Transverse colon (tissue), 4 donors: Measurements from ENCODE around the gene SPATA25. TPM values are rescaled to one million over a fixed set of nuclear protein-coding genes. Genes with fewer than 3 reads are reported as not detected.

Source experiments
- DNase-seq: peaks from one replicate; pipeline ENCODE4 v3.0.0-alpha.2; 2019
- H3K27ac ChIP-seq, 4 donors: fragments of 200-600 bp; sonication (generic); 2 replicates each; pipeline ENCODE4 v1.5.1; 2016 to 2018; ENCODE audit warnings: inconsistent platforms in 4 of 4
- H3K27me3 ChIP-seq: fragments of 200-600 bp; sonication (generic); 2 replicates; pipeline ENCODE4 v1.5.1; 2017; ENCODE audit warnings: inconsistent platforms
- H3K36me3 ChIP-seq, 4 donors: fragments of 200-600 bp; sonication (generic); 2 replicates each; pipeline ENCODE4 v1.5.1; 2017 to 2019; ENCODE audit warnings: inconsistent platforms in 4 of 4
- H3K4me1 ChIP-seq, 4 donors: fragments of 200-600 bp; sonication (generic); 2 replicates each; pipeline ENCODE4 v1.5.1; 2017 to 2020; ENCODE audit warnings: inconsistent platforms in 4 of 4
- H3K4me3 ChIP-seq, 4 donors: fragments of 200-600 bp; sonication (generic); 1 replicate in 1 of 4; 2 replicates in 3 of 4; pipeline versions ENCODE4 v1.5.1 to v1.6.1; 2017 to 2019; ENCODE audit warnings: inconsistent platforms in 4 of 4
- H3K9me3 ChIP-seq, 2 donors: fragments of 200-600 bp; sonication (generic); 2 replicates each; pipeline ENCODE4 v1.5.1; 2017 to 2019; ENCODE audit warnings: inconsistent platforms in 2 of 2
- EP300 ChIP-seq: sonication (generic); formaldehyde crosslinking; IDR thresholded peaks from one replicate; pipeline ENCODE4 v1.6.1; 2017; ENCODE audit warnings: antibody characterized with exemption, low read depth
- POLR2A ChIP-seq: fragments of 450-650 bp; IDR thresholded peaks from one replicate; pipeline ENCODE4 v1.6.1; 2016; ENCODE audit warnings: antibody characterized with exemption, mild to moderate bottlenecking, moderate library complexity
- POLR2AphosphoS5 ChIP-seq, 3 donors: sonication (generic); formaldehyde crosslinking; IDR thresholded peaks; one replicate each; pipeline ENCODE4 v1.6.1; 2016; ENCODE audit warnings: antibody characterized with exemption in 3 of 3
- WGBS, 2 donors: methylation state at CpG; one replicate each; pipeline ENCODE4 v1.1.5; 2018; ENCODE audit warnings: low coverage in 1 of 2; 5-methylcytosine and 5-hydroxymethylcytosine counted together
- in situ Hi-C, 4 donors: fragments of 200-750 bp; cut with MboI; loops; one replicate each; pipeline versions ENCODE4 v1.15.0 to v1.15.1; 2017; ENCODE audit warnings: low sequenced_read_pairs in 3 of 4, low pct_ligation_motif_present in 1 of 4, low pct_unique_long_range_greater_than_20kb in 1 of 4
- intact Hi-C: fragments of 100-400 bp; cut with DNase I; formaldehyde crosslinking; loops from one replicate; pipeline ENCODE4 v1.15.1; 2023; ENCODE audit warnings: low total_unique reads
- total RNA-seq, 4 donors: library from RNA; depleted of rRNA; stranded (reverse); fragments of >200 nt; gene quantifications; one replicate each; pipeline ENCODE4 v1.1.0, GENCODE V29; 2016
- TF ChIP-seq, protein P1 (sequence below), 5 experiments: fragments of 200-600 bp in 3 of 5; fragments of 450-650 bp in 2 of 5; sonication (generic) in 3 of 5; IDR thresholded peaks; 1 replicate in 2 of 5; 2 replicates in 3 of 5; pipeline ENCODE4 v1.5.1; 2016 to 2017; ENCODE audit warnings: antibody characterized with exemption in 5 of 5, inconsistent platforms in 3 of 5, mild to moderate bottlenecking in 2 of 5, moderate library complexity in 1 of 5

SPATA25 gene
- total RNA-seq, 4 donors from 2014 or later: 3.7 to 103 (median 6.0) TPM

DNA sequence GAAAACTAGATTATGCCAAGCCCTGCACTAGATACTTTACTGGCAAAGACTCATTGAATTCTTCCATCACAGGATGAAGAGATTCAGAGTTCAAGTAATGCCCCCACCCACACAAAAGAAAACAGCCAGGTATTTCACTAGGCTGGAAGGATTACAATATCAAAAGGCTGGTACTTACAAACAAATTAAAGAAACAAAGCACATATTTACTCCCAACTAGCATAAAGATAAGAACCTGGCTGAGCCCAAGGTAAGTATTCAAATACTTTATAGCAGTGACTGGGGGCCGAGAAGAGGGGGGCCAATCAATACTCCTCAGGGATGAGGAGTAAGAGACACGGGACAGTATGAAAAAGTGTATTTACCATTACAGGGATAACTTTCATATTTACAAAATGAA, 33.9 kb downstream of the SPATA25 start:
- Histone ChIP-seq H3K4me3 (no peak overlapping the region), H3K36me3 (peaks cover 0 to 7% (median under 1%) of the 10 kb centered on the region in 4 donors), H3K4me1 (peaks cover 13 to 36% (median 21%) of the 10 kb centered on the region in 4 donors), H3K27ac (no peak overlapping the region), H3K27me3 (no peaks in the 10 kb centered on the region), H3K9me3 (no peaks in the 10 kb centered on the region)
- in situ Hi-C loops: no loop called here
- TF ChIP-seq POLR2AphosphoS5 (IDR thresholded peaks at IDR 0.05) (no peak), POLR2A (no peak), EP300 (no peak)
- TF ChIP-seq, protein P1, sequence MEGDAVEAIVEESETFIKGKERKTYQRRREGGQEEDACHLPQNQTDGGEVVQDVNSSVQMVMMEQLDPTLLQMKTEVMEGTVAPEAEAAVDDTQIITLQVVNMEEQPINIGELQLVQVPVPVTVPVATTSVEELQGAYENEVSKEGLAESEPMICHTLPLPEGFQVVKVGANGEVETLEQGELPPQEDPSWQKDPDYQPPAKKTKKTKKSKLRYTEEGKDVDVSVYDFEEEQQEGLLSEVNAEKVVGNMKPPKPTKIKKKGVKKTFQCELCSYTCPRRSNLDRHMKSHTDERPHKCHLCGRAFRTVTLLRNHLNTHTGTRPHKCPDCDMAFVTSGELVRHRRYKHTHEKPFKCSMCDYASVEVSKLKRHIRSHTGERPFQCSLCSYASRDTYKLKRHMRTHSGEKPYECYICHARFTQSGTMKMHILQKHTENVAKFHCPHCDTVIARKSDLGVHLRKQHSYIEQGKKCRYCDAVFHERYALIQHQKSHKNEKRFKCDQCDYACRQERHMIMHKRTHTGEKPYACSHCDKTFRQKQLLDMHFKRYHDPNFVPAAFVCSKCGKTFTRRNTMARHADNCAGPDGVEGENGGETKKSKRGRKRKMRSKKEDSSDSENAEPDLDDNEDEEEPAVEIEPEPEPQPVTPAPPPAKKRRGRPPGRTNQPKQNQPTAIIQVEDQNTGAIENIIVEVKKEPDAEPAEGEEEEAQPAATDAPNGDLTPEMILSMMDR (IDR thresholded peaks at IDR 0.05): no peak
- WGBS, 2 donors: 65 to 80% methylated on average over 1 to 2 of the region's 2 CpGs
- DNase-seq: no peak
- intact Hi-C loops: no loop called here

- no peak overlapping the region for H3K4me3 ChIP-seq
- intact Hi-C loops: no loop called here
- WGBS, 2 donors: 99 to 100% methylated on average over 2 to 6 of the region's 6 CpGs
- H3K27ac ChIP-seq: no peak overlapping the region
- peaks cover 11 to 27% (median 14%) of the 10 kb centered on the region in 4 donors for H3K4me1 ChIP-seq
- TF ChIP-seq POLR2A (no peak), EP300 (no peak)
- H3K36me3 ChIP-seq: peaks cover 0 to 7% (median 3%) of the 10 kb centered on the region in 4 donors
- H3K27me3 ChIP-seq: no peaks in the 10 kb centered on the region
- in situ Hi-C loops: no loop called here
- DNase-seq: no peak
- H3K9me3 ChIP-seq: no peaks in the 10 kb centered on the region
These were observed 35.1 kb downstream of the SPATA25 start for GRCh38 chr20:45852326-45852725.

- in situ Hi-C loops (no loop called here), intact Hi-C loops (no loop called here)
- no peaks in the 10 kb centered on the region for H3K9me3 ChIP-seq
These were observed 35.9 kb downstream of the SPATA25 start for GRCh38 chr20:45851501-45851900.

DNA sequence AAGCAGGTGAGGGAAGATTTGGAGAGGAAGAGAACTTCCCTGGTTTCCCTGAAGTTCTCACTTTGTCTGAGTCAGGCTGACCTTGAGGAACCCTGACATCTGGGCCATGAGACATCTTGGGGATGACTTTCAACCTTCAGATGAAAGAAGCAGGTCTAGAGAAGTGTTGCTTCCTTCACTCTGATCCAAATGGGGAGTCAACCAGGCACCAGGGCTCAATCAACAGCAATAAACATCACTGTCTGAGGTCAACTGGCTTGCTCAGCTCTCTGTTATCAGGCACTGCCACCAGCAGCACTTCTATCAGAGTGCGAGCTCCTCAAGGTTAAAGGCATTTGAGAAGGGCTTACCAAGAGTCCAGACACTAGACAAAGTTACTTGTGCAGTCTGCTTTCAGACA, 36.5 kb downstream of the SPATA25 start:
- peaks cover 1 to 20% (median 7%) of the 10 kb centered on the region in 4 donors for H3K4me1 ChIP-seq
- intact Hi-C loops (no loop called here), in situ Hi-C loops (no loop called here)
- H3K27me3 ChIP-seq: no peaks in the 10 kb centered on the region
- 94% methylated on average over 1 of the region's 1 CpG; no CpG with 5 or more reads in 1 of the 2 donors for WGBS, 2 donors
- DNase-seq: no peak
- no peaks in the 10 kb centered on the region for H3K9me3 ChIP-seq
- TF ChIP-seq POLR2AphosphoS5 (IDR thresholded peaks at IDR 0.05) (no peak), EP300 (no peak), POLR2A (no peak)
- TF ChIP-seq, protein P1 (IDR thresholded peaks at IDR 0.05): no peak
- no peak overlapping the region for H3K4me3 ChIP-seq
- peaks cover 0 to 13% (median 3%) of the 10 kb centered on the region in 4 donors for H3K36me3 ChIP-seq
- H3K27ac ChIP-seq: no peak overlapping the region

More at GRCh38 chr20:45851501-45851900, 35.9 kb downstream of the SPATA25 start:
- peaks cover 7 to 25% (median 13%) of the 10 kb centered on the region in 4 donors for H3K4me1 ChIP-seq
- peaks cover 0 to 7% (median 3%) of the 10 kb centered on the region in 4 donors for H3K36me3 ChIP-seq
- H3K27me3 ChIP-seq: no peaks in the 10 kb centered on the region
- no peak overlapping the region for H3K27ac ChIP-seq
- TF ChIP-seq EP300: no peak
- TF ChIP-seq POLR2A: no peak
- TF ChIP-seq, protein P1 (IDR thresholded peaks at IDR 0.05): no peak
- no peak for TF ChIP-seq POLR2AphosphoS5 (IDR thresholded peaks at IDR 0.05)
- DNase-seq: no peak
- no peak overlapping the region for H3K4me3 ChIP-seq

DNA sequence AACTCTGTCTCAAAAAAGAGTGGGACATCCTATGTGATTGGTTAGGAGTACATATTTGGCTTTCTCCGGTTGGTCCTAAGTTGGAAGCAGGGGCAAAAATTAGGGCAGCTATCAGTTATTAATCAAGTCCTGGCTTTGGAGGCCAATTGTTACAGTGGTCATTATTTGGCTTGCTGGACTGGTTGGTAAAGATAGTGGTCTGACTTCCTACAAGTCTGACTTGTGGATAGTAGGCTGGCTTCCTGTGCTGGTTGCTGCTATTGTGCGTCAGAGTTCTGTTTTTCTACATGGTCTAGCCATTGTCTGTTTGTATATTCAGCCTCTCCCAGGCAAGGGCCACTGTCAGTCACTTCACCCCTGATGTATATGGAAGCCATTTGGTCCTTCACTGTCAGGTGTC, 37.2 kb downstream of the SPATA25 start:
- H3K4me1 ChIP-seq: peaks cover 0 to 13% (median 1%) of the 10 kb centered on the region in 4 donors
- H3K4me3 ChIP-seq: no peak overlapping the region
- H3K9me3 ChIP-seq: no peaks in the 10 kb centered on the region
- TF ChIP-seq, protein P1 (IDR thresholded peaks at IDR 0.05): no peak
- TF ChIP-seq POLR2A (no peak), POLR2AphosphoS5 (IDR thresholded peaks at IDR 0.05) (no peak), EP300 (no peak)
- H3K36me3 ChIP-seq: peaks cover 0 to 20% (median 3%) of the 10 kb centered on the region in 4 donors
- intact Hi-C loops (no loop called here), in situ Hi-C loops (no loop called here)
- no peak overlapping the region for H3K27ac ChIP-seq
- H3K27me3 ChIP-seq: no peaks in the 10 kb centered on the region
- WGBS, 2 donors: 80 to 90% methylated on average over 1 to 2 of the region's 2 CpGs
- DNase-seq: no peak
